ENCODE measurements around the gene MRPL54.
"Not testable (repeated sequence)": the region's sequence is repeated elsewhere in the genome, so short reads cannot be mapped to it uniquely, and the experiment has no call there.

The MRPL54 gene

DNA sequence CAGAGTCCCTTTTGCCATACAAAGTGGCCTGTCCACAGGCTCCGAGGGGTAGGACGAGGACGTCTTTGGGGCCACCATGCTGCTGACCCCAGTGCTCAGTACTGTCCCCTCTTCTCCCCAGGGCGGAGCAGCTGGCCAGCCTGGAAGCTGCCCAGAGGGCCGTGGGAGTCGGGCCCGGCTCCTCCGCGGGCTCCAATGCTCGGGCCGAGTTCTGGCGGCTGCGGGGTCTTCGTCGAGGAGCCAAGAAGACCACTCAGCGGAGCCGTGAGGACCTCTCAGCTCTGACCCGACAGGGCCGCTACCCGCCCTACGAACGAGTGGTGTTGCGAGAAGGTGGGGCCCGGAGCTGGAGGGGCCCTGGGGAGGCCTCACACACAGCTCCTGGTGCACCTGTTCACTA is 22.1 kb upstream of the MRPL54 start:
- no peak for DNase-seq (ENCODE audit: low read depth in 2 of 2)

DNA sequence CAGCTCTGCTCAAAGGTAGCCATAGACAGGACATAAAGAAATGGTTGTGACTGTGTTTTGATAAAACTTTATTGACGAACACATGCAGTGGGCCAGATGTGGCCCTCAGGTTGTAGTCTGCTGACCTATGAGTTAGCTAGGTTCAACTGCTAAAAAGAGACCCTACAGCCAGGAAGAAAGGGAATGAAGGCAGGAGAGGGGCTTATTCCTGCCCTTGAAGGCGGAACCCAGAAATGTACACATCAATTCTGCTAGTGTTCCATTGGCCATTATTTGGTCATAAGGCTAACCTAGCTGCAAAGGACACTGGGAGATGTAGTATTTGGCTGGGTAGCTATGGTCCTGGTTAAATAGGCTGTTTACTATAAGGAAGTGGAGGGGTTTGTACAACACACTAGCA is 19.0 kb upstream of the MRPL54 start:
- no peak for DNase-seq (ENCODE audit: low read depth in 2 of 2)

DNA sequence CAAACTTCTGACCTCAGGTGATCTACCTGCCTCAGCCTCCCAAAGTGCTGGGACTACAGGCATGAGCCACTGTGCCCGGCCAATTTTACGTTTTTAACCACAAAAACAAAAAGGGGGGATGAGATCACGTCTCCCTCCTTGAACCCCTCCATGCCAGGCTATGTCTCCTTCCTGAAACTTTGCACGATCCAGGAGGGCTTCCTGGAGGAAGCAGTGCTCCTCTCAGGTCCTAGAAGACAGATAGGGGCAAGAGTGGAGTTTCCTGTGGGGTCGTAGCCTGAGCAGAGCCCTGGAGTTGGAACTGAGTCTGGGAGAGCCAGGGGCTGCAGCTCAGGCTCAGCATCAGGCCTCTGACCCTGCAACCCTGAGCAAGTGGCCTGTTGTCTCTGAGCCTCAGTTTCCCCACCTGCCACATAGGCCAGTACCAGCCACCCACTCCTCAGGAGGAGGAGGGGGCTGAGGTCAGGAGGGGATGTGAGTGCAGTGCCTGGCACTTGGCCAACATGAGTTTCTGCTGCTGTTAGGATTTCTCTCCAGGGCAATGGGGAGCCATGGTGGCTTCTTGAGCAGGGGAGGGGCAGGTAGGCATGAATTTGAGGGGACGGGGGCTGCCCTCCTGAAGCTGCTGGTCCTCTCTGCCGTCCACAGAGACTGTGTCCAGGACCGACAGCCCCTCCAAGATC is 17.0 kb upstream of the MRPL54 start:
- no peak for DNase-seq (ENCODE audit: low read depth in 2 of 2)

DNA sequence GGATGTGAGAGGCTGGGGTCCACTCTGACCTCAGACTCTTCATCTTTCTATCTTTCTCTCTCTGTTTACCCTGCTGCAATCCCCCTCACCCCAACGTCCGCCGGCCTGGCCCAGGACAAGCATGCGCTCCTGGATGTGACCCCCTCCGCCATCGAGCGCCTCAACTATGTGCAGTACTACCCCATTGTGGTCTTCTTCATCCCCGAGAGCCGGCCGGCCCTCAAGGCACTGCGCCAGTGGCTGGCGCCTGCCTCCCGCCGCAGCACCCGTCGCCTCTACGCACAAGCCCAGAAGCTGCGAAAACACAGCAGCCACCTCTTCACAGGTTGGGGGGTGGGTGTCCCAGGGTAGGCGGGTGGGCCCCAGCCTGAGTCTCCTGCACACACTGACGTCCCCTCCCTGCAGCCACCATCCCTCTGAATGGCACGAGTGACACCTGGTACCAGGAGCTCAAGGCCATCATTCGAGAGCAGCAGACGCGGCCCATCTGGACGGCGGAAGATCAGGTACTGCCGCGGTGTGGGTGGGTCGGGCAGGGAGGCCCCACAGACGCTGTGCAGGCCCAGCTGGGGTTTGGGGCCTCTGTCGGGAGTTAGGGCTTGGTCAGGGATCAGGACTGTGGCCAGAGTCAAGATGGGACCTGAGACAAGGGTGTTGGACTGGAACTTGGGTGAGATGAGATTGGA is 16.0 kb upstream of the MRPL54 start:
- no peak for DNase-seq (ENCODE audit: low read depth in 2 of 2)

DNA sequence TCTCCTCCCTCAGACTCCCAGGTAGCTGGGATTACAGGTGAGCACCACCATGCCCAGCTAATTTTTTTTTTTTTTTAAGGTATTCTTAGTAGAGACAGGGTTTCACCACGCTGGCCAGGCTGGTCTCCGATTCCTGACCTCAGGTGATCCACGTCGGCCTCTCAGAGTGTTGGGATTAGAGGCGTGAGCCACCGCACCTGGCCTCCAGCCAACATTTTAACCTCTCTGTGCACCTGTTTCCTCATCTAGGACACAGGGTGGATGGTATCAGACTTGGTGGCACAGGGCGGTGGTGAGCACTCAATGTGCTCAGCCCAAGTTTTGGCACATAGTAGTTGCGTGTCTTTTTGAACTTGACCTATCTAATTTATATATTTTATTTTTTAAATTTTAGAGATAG is 13.5 kb upstream of the MRPL54 start:
- DNase-seq (ENCODE audit: low read depth in 2 of 2), result no peak

DNA sequence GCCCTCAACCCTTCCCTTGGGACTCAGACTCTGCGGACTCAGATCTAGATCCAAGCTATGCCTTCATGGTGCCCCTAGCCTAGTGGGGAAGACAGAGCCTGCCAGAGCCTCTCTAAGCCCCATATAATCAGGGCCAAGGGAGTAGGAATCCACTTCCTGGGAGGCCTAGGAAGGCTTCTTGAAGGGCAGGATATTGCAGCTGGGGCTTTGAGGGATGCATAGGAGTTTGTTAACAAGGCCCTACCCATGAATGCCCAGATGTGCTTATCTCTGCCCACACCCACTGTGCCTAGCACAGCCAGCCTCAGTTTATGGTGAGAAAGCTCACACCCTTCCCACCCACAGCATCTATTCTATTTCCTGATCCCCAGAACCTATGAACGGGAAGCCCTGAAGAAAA is 12.3 kb upstream of the MRPL54 start:
- no peak for DNase-seq (ENCODE audit: low read depth in 2 of 2)

DNA sequence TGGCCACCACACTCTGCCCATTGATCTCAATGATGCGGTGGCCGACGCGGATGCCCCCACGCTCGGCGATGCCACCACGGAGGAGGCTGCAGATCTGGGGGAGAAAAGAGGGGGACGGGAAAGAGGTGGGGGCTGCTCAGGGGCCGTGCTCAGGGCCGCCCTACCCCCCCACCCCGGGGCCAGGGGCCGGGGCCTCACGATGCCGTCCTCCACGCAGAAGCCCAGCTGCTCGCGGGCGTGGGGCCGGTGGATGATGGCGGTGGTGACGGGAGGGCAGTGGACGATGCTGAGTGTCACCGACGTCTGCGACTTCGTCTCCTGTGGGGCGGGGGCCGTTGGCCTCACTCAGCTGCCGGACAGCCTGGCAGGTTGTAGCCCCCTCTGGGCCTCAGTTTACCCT is 11.2 kb upstream of the MRPL54 start:
- DNase-seq (ENCODE audit: low read depth in 2 of 2), result no peak

DNA sequence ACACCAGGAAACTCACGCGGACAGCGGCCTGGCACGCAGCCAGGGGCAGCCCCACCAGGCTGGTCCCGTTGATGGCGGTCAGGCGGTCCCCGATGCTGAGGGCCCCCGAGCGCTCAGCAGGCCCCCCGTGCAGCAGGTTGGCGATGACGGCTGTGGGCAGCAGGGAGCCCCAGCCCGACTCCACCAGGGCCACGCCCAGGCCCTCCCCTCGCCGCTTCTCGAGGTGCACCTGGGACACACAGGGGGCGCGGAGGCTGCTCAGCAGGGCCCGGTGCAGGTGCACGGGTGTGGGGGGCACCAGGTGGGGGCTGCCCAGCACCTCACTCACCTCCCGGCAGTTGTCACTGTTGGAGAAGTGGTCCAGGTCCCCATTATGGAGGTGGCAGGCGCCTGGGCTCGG is 10.0 kb upstream of the MRPL54 start:
- DNase-seq (ENCODE audit: low read depth in 2 of 2), result no peak

DNA sequence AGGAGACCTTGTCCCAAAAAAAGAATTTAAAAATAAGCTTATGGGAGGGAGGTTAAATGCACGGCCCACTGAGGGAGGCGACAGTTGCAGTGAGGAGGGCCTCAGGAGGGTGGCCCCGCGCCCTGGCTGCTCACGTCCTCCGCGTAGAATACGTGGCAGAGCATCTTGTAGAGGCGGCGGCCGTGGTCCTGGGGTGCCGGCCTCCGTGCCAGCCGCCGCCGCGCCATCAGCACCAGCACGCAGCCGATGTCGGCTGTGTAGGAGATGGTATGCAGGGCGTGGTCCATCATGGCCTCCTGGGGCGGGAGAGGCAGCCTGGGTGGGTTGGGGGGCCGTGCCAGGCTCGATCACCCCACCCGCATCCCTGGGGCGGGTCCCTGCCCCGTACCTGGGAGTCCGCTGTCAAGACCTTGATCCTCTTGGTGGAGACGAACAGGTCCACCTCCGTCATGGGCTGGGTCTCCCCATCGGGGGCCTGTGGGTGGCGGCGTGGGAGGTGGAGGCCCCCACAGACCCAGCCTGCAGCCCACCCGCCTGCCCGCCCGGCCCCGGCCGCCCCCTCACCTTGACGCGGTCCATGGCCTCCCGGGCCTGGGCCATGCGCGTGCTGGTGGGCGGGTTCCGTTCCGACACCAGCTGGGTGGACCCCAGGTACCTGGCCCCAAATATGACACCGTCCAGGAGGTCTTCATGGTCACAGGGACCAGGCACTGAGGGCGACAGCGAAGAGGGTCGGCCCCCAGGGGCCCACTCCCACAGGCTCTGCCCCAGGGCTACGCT is 8.7 kb upstream of the MRPL54 start:
- DNase-seq (ENCODE audit: low read depth in 2 of 2), result no peak

DNA sequence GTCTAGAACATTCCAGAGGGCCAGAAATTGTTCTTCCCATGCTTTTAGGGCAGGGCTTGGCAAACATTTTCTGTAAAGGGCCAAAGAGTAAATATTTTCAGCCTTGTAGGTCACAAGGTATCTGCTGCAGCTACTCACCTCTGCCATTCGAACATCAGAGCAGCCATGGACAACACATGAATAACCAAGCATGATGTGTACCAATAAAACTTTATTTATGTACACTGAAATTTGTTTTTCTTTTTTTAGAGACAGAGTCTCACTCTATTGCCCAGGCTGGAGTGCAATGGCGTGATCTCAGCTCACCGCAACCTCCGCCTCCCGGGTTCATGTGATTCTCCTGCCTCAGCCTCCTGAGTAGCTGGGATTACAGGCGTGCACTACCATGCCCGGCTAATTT is 4.8 kb upstream of the MRPL54 start:
- DNase-seq (ENCODE audit: low read depth in 2 of 2), result not testable (repeated sequence)

DNA sequence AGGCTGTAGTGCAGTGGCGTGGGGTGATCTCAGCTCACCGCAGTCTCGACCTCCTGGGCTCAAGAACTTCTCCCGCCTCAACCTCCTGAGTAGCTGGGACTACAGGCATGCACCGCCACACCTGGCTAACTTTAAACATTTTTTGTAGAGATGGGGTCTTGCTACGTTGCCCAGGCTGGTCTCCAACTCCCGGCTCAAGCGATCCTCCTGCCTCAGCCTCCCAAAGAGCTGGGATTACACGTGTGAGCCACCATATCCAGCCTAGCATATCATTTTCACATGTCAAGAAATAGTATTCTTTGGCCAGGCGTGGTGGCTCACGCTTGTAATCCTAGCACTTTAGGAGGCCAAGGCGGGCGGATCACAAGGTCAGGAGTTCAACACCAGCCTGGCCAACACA is 4.2 kb upstream of the MRPL54 start:
- not testable (repeated sequence) for DNase-seq (ENCODE audit: low read depth in 2 of 2)

DNA sequence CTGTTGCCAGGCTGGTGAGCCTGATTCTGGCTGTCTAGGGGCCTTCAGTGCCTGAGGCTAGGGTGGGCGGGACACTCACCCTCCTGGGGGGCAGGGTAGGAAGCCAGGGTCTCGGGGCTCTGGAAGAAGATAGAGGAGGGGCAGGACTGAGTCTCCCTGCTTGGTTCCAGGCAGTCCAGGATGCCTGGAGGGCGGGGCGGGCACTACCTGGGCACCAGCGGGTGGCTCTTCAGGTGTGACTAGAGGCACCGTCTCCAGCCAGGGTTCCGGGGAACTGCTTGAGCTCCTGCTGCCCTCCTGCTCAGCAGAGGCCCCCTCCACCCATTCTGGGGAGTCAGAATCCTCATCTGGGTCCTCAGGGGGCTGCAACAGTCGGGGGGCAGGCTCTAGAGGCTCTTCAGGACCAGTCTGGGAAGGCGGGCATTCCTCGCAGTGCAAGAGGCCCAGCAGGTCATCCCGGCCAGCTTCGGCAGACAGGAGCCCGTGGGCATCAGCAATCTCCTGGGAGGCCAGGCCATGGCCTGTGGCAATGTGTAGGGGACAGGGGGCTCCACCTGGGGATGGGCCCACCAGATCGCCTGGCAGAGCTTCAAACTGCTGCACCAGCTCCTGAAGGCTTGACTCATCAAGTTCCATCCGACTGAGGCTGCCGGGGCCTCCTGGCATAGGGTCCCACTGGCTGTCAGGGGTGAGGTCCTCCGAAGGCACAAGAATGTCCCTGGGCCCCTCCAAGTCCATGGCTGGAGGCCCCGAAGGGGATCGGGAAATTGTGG is 2.8 kb upstream of the MRPL54 start:
- no peak for DNase-seq (ENCODE audit: low read depth in 2 of 2)

DNA sequence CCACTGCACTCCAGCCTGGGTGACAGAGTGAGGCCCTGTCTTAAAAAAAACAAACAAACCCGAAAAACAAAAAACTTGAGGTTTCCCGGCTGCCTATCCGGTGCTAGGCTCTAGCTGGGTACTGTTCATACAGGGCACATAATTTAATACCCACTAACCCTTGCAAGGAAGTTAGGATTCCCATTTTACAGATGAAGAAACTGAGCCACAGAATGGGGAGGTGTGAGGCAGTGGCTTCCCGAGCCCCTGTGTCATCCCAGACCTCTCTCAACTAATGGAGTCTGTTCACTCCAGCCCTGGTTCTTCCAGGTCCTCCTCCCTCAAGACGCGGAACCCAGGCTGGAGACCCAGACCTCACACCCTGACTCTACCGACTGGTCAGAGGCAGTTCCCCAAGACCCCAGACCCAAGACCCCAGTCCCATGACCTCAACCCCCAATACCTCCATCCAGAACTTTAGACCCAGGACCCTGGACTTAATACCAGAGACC is 1.6 kb upstream of the MRPL54 start:
- DNase-seq (ENCODE audit: low read depth in 2 of 2), result no peak

DNA sequence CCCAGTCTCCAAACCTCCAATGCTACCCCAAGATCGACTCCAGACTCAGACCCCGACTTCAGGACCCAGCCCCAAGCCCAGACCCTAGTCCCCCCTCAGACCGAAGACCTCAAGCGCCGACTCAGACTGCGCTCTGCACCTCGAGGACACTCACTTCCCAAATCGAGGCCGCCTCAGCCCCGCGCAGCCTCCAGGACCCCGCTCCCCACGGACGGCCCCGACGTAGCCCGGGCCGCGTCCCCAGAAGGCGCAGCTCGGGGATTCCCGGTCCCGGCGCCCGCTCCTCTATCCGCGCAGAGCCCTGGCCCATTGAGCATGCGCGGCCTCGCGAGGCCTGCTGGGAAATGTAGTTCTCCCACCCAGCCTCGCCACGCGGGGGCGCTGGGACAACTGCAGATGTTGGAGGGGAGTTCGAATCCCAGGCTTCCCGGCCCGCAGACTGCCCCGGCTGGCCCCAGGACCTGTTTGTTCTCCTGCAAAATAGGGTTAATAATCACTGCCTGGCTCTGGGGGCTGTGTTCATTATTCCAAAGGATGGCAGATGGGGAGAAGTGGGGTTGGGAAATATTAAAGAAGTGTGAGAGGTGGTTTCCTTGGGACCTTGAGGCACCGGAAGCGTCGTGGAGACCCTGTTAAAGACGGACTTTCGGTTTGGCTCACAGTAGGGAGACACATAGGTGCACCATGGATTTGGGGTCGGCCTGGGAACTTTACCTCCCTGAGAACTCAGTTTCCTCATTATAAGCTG is 926 bp upstream of the MRPL54 start, which contains the start of gene APBA3:
APBA3 (minus strand) TSS at position 311 of the 748 bp plus-strand sequence. CDS start 1,428 bp downstream, outside the sequence.
- DNase-seq (ENCODE audit: low read depth in 2 of 2), result peak; percentile 62

DNA sequence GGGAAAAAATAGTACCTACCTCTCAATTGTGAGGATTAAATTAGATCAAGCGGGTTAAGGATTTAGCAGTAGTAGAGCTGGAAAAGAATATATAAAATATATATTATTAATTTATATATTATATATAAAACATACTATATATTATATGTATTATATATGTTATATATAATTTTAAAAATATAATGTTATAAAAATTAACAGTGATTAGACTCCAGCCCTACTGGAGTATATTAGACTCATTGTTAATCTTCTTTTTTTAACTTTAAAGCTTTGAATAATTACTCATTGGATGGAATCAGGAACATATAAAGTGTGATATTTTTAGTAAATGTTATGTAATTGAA is 380 bp upstream of the MRPL54 start:
- no peak for DNase-seq (ENCODE audit: low read depth in 2 of 2)

DNA sequence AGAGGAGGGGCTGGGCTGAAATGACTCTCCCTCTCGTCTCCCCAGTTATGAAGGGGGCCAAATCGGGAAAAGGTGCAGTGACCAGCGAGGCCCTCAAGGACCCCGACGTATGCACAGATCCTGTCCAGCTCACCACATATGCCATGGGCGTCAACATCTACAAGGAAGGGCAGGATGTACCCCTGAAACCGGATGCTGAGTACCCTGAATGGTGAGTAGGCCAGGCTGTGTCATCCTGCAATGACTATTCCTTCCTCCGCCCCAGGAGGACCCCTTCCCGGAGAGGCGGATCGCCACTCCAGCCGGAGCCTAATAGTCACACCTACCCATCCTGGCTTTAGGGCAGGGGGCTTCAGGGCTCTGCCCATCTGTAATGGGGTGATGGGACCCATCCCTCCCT is 2.6 kb downstream of the MRPL54 start:
- DNase-seq (ENCODE audit: low read depth in 2 of 2), result no peak

DNA sequence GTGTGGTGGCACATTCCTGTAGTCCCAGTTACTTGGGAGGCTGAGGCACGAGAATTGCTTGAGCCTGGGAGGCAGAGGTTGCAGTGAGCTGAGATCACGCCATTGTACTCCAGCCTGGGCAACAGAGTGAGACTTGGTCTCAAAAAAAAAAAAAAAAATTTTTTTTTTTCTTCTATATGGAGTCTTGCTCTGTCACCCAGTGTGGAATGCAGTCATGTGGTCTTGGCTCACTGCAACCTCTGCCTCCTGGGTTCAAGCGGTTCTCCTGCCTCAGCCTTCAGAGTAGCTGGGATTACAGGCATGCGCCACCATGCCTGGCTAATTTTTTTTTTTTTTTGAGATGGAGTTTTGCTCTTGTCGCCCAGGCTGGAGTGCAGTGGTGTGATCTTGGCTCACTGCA is 3.3 kb downstream of the MRPL54 start:
- not testable (repeated sequence) for DNase-seq (ENCODE audit: low read depth in 2 of 2)

DNA sequence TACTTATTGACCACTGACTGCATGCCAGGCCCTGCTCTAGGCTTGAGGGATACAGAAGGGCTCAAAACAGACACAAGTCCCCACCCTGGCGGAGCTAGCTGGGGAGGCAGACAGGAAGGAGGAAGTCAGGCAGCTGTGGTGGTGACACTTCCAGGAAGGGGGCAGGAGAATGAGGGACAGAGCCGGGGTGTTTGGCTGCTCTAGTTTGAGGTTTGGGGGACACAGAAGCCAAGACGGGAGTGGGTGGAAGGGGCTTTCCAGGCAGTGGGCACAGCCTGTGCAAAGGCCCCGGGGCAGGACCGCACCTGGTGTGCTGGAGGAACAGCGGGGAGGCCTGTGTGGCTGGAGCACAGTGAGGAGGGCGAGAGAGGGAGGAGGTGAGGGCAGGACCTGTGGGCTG is 4.0 kb downstream of the MRPL54 start:
- no peak for DNase-seq (ENCODE audit: low read depth in 2 of 2)

DNA sequence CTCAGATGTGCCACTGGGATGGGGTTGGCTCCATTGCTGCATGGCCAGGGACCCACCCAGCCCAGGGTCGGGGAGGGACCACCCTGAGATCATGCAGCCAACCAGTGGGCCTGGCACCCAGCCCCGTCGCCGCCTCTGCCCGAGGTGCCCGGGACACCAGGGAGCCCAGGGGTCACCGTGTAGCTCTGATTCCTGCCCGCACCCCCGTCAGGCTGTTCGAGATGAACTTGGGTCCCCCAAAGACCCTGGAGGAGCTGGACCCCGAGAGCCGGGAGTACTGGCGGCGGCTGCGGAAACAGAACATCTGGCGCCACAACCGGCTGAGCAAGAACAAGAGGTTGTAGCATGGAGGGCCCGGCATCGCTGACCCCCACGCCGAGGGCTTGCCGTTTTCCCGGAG is 4.6 kb downstream of the MRPL54 start:
- no peak for DNase-seq (ENCODE audit: low read depth in 2 of 2)

DNA sequence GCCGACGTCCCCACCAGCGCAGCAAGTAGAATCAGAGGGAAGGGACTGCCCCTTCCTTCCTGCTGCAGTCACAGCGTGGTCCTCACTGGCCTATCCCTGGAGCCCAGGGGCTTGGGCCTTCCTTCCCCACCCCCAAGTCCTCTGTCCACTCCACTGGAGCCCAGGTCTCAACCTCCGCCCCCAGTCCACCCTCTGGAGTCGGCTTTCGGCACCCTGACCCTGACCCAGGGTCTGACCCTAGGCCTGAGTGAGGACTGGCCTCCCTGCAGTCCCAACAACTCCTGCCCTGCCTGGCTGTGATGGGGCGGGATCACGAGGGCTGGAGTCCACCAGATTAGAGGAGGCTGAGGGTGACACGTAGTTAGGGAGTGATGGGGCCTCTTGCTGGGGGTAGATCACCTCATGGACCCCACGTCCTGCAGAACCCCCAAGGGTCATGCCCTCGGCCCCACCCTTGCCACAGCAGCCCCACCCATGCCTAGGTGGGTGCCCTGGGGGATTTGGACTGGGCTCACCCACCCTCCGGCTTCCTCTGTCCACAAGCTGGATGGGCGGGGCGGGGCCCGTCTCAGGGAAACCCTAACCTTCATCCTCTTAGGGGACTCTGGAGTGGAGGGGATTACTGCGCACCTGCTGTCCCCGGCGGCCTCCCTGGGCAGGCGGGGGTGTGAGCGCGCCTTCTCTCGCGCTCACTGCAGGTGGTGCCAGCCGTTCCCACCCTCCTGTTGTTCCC is 5.7 kb downstream of the MRPL54 start:
- DNase-seq (ENCODE audit: low read depth in 2 of 2), result no peak

DNA sequence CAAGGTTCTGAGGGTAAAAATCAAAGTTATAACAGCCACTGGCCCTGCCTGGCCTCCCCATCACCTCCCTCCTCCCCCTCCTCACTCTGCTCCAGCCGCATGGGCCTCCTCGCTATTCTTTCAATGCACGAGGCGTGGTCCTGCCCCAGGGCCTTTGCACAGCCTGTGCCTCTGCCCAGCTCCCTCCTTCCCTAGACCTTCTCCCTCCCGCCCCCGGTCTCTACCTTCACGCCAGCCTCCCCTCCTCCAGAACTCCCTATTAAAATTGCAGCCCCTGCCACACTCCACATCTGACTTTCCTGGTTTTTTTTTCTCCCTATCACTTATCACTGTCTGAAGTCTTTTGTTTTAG is 6.2 kb downstream of the MRPL54 start:
- no peak for DNase-seq (ENCODE audit: low read depth in 2 of 2)
